GM18861 (cell line): Measurements from ENCODE around the gene SGSH.

Experiments
- ATAC-seq: cut with Tn5 transposase; IDR thresholded peaks from one replicate; pipeline ENCODE4 v1.9.1; 2021; ENCODE audit not compliant: unreplicated experiment

Gene SGSH

GRCh38 chr17:80227666-80228065, 7.5 kb upstream of the SGSH start:
- no peak for ATAC-seq

DNA sequence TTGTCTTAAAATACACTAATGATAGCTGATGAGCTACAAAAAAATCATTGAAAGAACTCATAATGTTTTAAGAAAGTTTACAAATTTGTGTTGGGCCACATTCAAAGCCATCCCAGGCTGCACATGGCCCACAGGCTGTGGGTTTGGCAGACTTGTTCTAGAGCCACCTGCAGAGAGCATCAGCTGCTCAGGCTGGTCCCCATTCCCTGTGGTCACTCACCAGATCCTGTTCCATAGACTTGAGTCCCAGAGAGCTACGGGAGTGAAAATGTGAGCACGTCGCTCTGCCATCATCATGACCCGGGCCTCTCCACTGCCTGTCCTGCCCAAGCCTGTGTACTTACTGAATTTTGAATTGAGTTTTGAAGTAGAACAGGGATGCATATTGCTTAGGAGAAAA, 7.0 kb upstream of the SGSH start:
- ATAC-seq: no peak

- ATAC-seq: no peak
Measured at GRCh38 chr17:80225230-80225629, 5.1 kb upstream of the SGSH start.

- ATAC-seq: no peak
Measured at GRCh38 chr17:80224683-80225082, 4.5 kb upstream of the SGSH start.

GRCh38 chr17:80223838-80224497, 3.8 kb upstream of the SGSH start:
- no peak for ATAC-seq

GRCh38 chr17:80223142-80223815, 3.1 kb upstream of the SGSH start:
- ATAC-seq: no peak

DNA sequence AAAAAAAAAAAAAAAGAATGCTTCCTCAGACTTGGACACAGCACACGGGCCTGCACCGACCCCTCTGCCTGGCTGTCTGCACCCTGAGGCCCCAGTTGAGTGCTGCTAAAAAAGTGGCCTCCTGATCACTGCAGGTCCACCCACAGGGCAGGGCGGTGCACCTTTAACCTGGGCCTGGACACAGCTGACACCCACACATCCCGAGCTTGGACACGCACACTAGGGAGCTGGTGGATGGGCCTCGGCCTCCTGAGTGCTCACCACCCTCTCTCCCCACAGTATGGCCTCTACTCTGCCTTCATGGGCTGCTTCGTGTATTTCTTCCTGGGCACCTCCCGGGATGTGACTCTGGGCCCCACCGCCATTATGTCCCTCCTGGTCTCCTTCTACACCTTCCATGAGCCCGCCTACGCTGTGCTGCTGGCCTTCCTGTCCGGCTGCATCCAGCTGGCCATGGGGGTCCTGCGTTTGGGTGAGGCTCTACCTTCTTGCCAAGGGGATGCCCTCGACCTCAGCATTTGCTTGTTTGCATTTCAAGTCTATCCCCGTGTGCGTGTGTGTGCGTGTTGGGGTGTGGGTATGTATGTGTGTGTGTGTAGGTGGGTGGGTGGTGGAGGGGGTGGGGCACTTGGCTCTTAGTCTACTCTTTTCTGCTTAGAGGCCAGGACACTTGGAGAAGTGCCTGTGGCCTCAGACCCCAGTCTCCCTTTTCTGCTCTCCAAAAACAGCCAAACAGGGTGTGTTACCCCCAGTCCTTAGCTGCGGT, 2.4 kb upstream of the SGSH start:
- ATAC-seq: no peak

DNA sequence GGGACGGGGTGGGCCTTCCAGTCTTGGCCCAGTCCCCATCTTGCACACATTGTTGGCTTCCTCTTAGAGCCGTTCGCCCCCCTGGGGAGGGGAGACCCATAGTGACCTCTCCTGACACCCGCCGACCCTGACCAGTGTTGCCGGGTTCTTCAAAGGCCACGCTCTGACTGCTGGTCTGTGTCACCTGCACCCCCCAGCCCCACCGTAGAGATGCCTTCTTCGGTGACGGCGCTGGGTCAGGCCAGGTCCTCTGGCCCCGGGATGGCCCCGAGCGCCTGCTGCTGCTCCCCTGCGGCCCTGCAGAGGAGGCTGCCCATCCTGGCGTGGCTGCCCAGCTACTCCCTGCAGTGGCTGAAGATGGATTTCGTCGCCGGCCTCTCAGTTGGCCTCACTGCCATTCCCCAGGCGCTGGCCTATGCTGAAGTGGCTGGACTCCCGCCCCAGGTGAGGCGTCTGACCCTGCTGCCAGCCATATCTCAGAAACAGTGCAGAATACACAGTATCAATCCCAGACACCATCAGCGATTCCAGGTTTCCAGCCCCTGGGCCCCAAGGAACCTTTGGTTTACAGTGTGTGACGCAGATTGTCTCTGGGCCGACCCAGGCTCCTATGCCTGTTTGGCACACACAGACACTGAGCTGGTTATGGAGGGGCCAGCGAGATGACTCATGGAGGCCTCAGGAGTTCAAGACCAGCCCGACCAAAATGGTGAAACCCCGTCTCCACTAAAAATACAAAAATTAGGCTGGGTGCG, 1.4 kb upstream of the SGSH start:
- ATAC-seq: no peak

DNA sequence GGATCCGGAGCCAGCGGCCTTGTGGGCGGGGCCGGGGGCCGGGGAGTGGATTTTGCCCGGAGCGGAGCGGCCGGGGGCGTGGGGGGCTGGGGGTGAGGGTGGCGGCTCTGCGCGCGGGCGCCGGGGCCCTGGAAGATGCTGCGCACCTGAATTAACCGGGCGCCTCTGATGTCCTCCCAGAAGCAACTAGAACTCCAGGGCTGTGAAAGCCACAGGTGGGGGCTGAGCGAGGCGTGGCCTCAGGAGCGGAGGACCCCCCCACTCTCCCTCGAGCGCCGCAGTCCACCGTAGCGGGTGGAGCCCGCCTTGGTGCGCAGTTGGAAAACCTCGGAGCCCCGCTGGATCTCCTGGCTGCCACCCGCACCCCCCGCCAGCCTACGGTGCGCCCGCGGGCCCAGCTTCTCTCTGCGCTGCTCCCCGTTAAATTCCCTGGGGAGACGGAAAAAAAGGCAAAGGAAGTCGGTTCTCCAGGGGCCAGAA, 643 bp upstream of the SGSH start:
- no peak for ATAC-seq

GRCh38 chr17:80219763-80220053, 425 bp downstream of the SGSH start:
- no peak for ATAC-seq

- peak; percentile 53 for ATAC-seq
Measured at GRCh38 chr17:80219013-80219762, 945 bp downstream of the SGSH start.

GRCh38 chr17:80218391-80218790, 1.7 kb downstream of the SGSH start:
- ATAC-seq: no peak

DNA sequence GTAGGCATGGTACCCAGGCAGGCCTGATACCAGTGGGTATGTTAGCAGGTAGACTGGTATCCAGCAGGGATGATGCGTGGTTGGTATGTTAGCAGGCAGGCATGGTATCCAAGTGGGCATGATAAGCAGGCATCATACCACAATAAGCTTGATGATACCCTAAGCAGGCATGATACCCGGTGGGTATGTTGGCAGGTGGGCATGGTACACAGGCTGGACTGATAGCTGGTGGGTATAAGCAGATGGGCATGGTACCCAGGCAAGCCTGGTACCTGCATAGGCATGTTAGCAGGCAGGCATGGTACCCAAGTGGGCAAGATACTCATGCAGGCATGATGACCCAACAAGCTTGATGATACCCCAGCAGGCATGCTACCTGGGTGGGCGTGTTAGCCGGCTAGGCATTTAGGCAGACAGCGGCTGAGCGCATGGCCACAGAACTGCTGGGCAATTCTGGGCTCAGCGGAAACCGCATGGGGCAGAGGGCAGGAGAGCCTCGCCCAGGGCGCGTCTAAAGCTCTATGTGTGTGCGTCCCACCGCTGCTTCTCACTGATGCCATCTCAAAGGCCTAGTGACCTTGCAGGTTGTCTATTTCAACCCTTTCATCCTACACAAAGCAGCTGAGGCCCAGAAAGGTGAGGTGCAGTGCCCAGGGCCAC, 2.3 kb downstream of the SGSH start:
- ATAC-seq: no peak

- ATAC-seq: no peak
Measured at GRCh38 chr17:80216473-80217456, 3.4 kb downstream of the SGSH start.

GRCh38 chr17:80214878-80215210, 5.3 kb downstream of the SGSH start:
- no peak for ATAC-seq

- ATAC-seq: no peak
Measured at GRCh38 chr17:80214012-80214877, 5.9 kb downstream of the SGSH start.

GRCh38 chr17:80213643-80213975, 6.5 kb downstream of the SGSH start:
- ATAC-seq: no peak

DNA sequence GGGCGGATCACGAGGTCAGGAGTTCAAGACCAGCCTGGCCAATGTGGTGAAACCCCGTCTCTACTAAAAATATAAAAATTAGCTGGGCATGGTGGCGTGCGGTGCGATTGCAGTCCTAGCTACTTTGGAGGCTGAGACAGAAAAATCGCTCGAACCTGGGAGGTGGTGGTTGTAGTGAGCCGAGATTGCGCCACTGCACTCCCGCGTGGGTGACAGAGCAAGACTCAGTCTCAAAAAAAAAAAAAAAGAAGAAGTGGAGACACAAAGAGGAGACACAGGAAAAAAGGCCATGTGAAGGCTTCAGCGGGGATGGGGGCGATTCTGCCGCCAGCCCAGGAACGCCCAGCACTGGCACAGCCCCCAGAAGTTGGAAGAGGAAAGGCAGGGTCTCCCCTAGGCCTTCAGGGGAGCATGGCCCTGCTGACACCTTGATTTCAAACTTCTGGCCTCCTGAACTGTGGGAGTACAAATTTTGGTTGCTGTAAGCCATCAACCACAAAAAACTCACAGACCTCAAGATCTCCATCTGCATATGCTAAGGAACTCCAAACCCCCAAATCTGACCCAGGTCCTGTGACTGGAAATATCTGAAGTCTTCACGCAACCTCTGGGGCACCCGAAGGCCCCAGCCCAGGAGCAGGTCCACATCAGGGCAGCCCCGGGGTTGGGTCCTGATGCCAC, 7.0 kb downstream of the SGSH start:
- ATAC-seq: no peak
